PC-3 (cell line): ENCODE data around the gene L3MBTL4. TPM values are rescaled to one million over a fixed set of nuclear protein-coding genes. Genes with fewer than 3 reads are reported as not detected.

Source experiments
- ATAC-seq: fragments of 200-7000 bp; cut with Tn5 transposase; 2 replicates; pipeline ENCODE4 v1.9.1; 2020; ENCODE audit warnings: mild to moderate bottlenecking, moderate library complexity
- BruUV-seq: library from RNA; stranded (reverse); fragments of 400-500 nt; replicated peaks from 2 replicates; lab custom pipeline; 2021; lab: Mats Ljungman, UMichigan
- CTCF ChIA-PET: fragments of 300-600 bp; sonication (Branson Sonifier 250); formaldehyde crosslinking; loops from one replicate; lab custom pipeline; 2022; ENCODE audit warnings: antibody characterized with exemption; lab: Charles Lee
- POLR2A ChIA-PET: fragments of 300-600 bp; sonication (Branson Sonifier 250); formaldehyde crosslinking; loops from one replicate; lab custom pipeline; 2022; ENCODE audit warnings: antibody characterized with exemption; ENCODE audit not compliant: unreplicated experiment; lab: Charles Lee
- DNase-seq: peaks from one replicate; pipeline ENCODE4 v3.0.0-alpha.2; 2015
- H2AFZ ChIP-seq: fragments of 300-600 bp; sonication (generic); 2 replicates; pipeline ENCODE4 v1.6.0; 2016; ENCODE audit warnings: antibody characterized with exemption, low read length
- H3F3A ChIP-seq: fragments of 300-600 bp; sonication (generic); one replicate; pipeline ENCODE4 v1.6.0; 2017; ENCODE audit warnings: antibody characterized with exemption, low read length, control low read depth, mild to moderate bottlenecking; ENCODE audit not compliant: unreplicated experiment
- H3K27ac ChIP-seq: fragments of 300-600 bp; sonication (generic); 2 replicates; pipeline ENCODE4 v1.5.1; 2016; ENCODE audit warnings: mild to moderate bottlenecking, low read length
- H3K27me3 ChIP-seq: fragments of 300-600 bp; sonication (generic); 2 replicates; pipeline ENCODE4 v1.6.1; 2016; ENCODE audit warnings: low read length, mixed read lengths
- H3K36me3 ChIP-seq: fragments of 300-600 bp; sonication (generic); 2 replicates; pipeline ENCODE4 v1.6.1; 2016; ENCODE audit warnings: low read depth, mixed run types, low read length, mixed read lengths
- H3K4me1 ChIP-seq: fragments of 300-600 bp; sonication (generic); 2 replicates; pipeline ENCODE4 v1.5.1; 2016; ENCODE audit warnings: low read length; ENCODE audit not compliant: insufficient read depth
- H3K4me2 ChIP-seq: fragments of 300-600 bp; sonication (generic); 2 replicates; pipeline ENCODE4 v1.6.0; 2016; ENCODE audit warnings: low read length
- H3K4me3 ChIP-seq: fragments of 300-600 bp; sonication (generic); 2 replicates; pipeline ENCODE4 v1.5.1; 2016; ENCODE audit warnings: mild to moderate bottlenecking, low read length, mixed read lengths
- H3K79me2 ChIP-seq: fragments of 300-600 bp; sonication (generic); 2 replicates; pipeline ENCODE4 v1.6.1; 2017; ENCODE audit warnings: low read length, mixed read lengths
- H3K9ac ChIP-seq: fragments of 300-600 bp; sonication (generic); 2 replicates; pipeline ENCODE4 v1.6.0; 2016; ENCODE audit warnings: mild to moderate bottlenecking, low read length
- H3K9me2 ChIP-seq: fragments of 300-600 bp; sonication (generic); replicated peaks from 2 replicates; pipeline ENCODE4 v1.6.1; 2016; ENCODE audit warnings: mixed run types, low read length, mixed read lengths
- H3K9me3 ChIP-seq: fragments of 300-600 bp; sonication (generic); 2 replicates; pipeline ENCODE4 v1.6.1; 2016; ENCODE audit warnings: low read length, mixed read lengths
- H4K20me1 ChIP-seq: fragments of 300-600 bp; sonication (generic); 2 replicates; pipeline ENCODE4 v1.6.1; 2016; ENCODE audit warnings: low read length, mixed read lengths
- EZH2 ChIP-seq: fragments of 300-600 bp; sonication (generic); IDR thresholded peaks from one replicate; pipeline ENCODE4 v1.6.1; 2017; ENCODE audit warnings: antibody characterized with exemption, mild to moderate bottlenecking, low read length; ENCODE audit not compliant: unreplicated experiment
- EZH2phosphoT487 ChIP-seq: fragments of 300-600 bp; sonication (generic); IDR thresholded peaks from 2 replicates; pipeline ENCODE4 v1.6.1; 2018; ENCODE audit warnings: mild to moderate bottlenecking, antibody characterized with exemption, low read length, borderline replicate concordance
- intact Hi-C: fragments of 100-400 bp; cut with micrococcal nuclease; formaldehyde crosslinking; loops from 2 replicates; pipeline ENCODE4 v1.9.0; 2023
- total RNA-seq: library from RNA; depleted of rRNA; stranded (reverse); fragments of >200 nt; gene quantifications from 2 replicates; pipeline ENCODE4 v1.2.3, GENCODE V29; 2014
- TF ChIP-seq, protein P1 (sequence below): fragments of 300-600 bp; sonication (generic); conservative IDR thresholded peaks from 2 replicates; pipeline ENCODE4 v1.5.1; 2017; ENCODE audit warnings: antibody characterized with exemption, low read depth, mild to moderate bottlenecking, low read length

Gene L3MBTL4
- total RNA-seq, 1 experiment from 2014 or later, result 0.47 TPM

DNA sequence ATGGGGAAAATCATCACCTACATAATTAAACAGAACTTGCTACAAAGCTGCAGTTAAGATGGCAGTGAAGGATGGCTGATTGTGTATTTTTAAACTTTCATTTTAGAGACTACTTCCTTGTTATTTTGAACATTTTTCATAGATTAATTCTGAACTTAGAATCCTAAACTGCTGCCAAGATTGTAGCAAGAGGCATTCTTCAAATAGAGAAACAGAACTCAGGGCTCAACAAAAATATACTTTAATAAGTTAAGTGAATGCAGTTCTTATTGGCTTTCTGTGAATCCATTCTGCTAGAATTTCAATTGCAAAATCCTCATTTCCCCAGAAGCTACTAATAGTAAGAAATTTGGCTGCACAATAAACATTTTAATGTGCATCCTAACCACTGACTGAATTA lies 160.3 kb downstream of the L3MBTL4 start:
- no peak overlapping the region for H3K27ac ChIP-seq
- TF ChIP-seq, protein P1, sequence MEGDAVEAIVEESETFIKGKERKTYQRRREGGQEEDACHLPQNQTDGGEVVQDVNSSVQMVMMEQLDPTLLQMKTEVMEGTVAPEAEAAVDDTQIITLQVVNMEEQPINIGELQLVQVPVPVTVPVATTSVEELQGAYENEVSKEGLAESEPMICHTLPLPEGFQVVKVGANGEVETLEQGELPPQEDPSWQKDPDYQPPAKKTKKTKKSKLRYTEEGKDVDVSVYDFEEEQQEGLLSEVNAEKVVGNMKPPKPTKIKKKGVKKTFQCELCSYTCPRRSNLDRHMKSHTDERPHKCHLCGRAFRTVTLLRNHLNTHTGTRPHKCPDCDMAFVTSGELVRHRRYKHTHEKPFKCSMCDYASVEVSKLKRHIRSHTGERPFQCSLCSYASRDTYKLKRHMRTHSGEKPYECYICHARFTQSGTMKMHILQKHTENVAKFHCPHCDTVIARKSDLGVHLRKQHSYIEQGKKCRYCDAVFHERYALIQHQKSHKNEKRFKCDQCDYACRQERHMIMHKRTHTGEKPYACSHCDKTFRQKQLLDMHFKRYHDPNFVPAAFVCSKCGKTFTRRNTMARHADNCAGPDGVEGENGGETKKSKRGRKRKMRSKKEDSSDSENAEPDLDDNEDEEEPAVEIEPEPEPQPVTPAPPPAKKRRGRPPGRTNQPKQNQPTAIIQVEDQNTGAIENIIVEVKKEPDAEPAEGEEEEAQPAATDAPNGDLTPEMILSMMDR, result no peak
- TF ChIP-seq EZH2, result no peak
- no peak for TF ChIP-seq EZH2phosphoT487

GRCh38 chr18:6251084-6251483 lies 163.6 kb downstream of the L3MBTL4 start:
- no peaks in the 10 kb centered on the region for H3K9me2 ChIP-seq
- no peaks in the 10 kb centered on the region for H3K4me1 ChIP-seq
- H3K9ac ChIP-seq, result no peak overlapping the region
- H4K20me1 ChIP-seq, result no peaks in the 10 kb centered on the region
- DNase-seq, result no peak
- H3K79me2 ChIP-seq, result no peaks in the 10 kb centered on the region
- no TSS peak for BruUV-seq
- no peaks in the 10 kb centered on the region for H3F3A ChIP-seq
- H3K4me3 ChIP-seq, result no peak overlapping the region
- no peak overlapping the region for H2AFZ ChIP-seq
- no peak for ATAC-seq
- ChIA-PET CTCF (no interaction called here), POLR2A (no interaction called here)
- no peaks in the 10 kb centered on the region for H3K36me3 ChIP-seq
- H3K27ac ChIP-seq, result no peak overlapping the region
- intact Hi-C loops, result no loop called here
- no peaks in the 10 kb centered on the region for H3K27me3 ChIP-seq
- no peak overlapping the region for H3K4me2 ChIP-seq
- no peak for TF ChIP-seq EZH2
- TF ChIP-seq, protein P1, result no peak
- TF ChIP-seq EZH2phosphoT487, result no peak
- no peaks in the 10 kb centered on the region for H3K9me3 ChIP-seq

More for the DNA sequence above, 160.3 kb downstream of the L3MBTL4 start:
- Histone ChIP-seq H3K9ac (no peak overlapping the region), H3K4me3 (no peak overlapping the region), H2AFZ (no peak overlapping the region), H3K4me1 (no peaks in the 10 kb centered on the region), H4K20me1 (no peaks in the 10 kb centered on the region), H3K79me2 (no peaks in the 10 kb centered on the region), H3K27me3 (no peaks in the 10 kb centered on the region), H3K36me3 (no peaks in the 10 kb centered on the region), H3K9me2 (no peaks in the 10 kb centered on the region), H3K4me2 (no peak overlapping the region), H3K9me3 (no peaks in the 10 kb centered on the region), H3F3A (no peaks in the 10 kb centered on the region)
- DNase-seq, result no peak
- ChIA-PET CTCF (no interaction called here), POLR2A (no interaction called here)
- ATAC-seq, result no peak
- intact Hi-C loops, result no loop called here
- no TSS peak for BruUV-seq

- Histone ChIP-seq H3K36me3 (no peaks in the 10 kb centered on the region), H2AFZ (no peak overlapping the region), H3K4me2 (no peak overlapping the region), H3K27me3 (no peaks in the 10 kb centered on the region), H3F3A (no peaks in the 10 kb centered on the region), H3K79me2 (no peaks in the 10 kb centered on the region), H3K9me2 (no peaks in the 10 kb centered on the region), H4K20me1 (no peaks in the 10 kb centered on the region), H3K27ac (no peak overlapping the region), H3K9me3 (no peaks in the 10 kb centered on the region), H3K9ac (no peak overlapping the region), H3K4me1 (no peaks in the 10 kb centered on the region), H3K4me3 (no peak overlapping the region)
- BruUV-seq, result no TSS peak
- ChIA-PET CTCF (no interaction called here), POLR2A (no interaction called here)
- intact Hi-C loops, result no loop called here
- no peak for DNase-seq
- TF ChIP-seq EZH2 (no peak), EZH2phosphoT487 (no peak)
- TF ChIP-seq, protein P1, result no peak
- no peak; the same call in 1 of the 2 replicates for ATAC-seq
Measured at GRCh38 chr18:6249788-6250187, 164.9 kb downstream of the L3MBTL4 start.
